SIG-M5 treated with dmso at 0.1 percent for 504 hours (cell line): ENCODE results near the gene THEMIS.

Source experiments
- DNase-seq: peaks from one replicate; lab custom pipeline; 2025; ENCODE audit not compliant: unreplicated experiment; lab: John Stamatoyannopoulos, UW

The THEMIS gene

GRCh38 chr6:127859956-127860355 lies 40.9 kb downstream of the THEMIS start:
- no peak for DNase-seq

- DNase-seq: no peak
These were observed 42.0 kb downstream of the THEMIS start for GRCh38 chr6:127858727-127859391.

- DNase-seq: no peak
These were observed 43.7 kb downstream of the THEMIS start for GRCh38 chr6:127857051-127857637.

GRCh38 chr6:127855542-127856159 lies 45.2 kb downstream of the THEMIS start:
- DNase-seq: no peak

- DNase-seq: no peak
These were observed 46.8 kb downstream of the THEMIS start for GRCh38 chr6:127854009-127854408.

GRCh38 chr6:127851197-127851596 lies 49.7 kb downstream of the THEMIS start:
- no peak for DNase-seq

- DNase-seq: no peak
These were observed 55.6 kb downstream of the THEMIS start for GRCh38 chr6:127845242-127845641.

- DNase-seq: no peak
These were observed 56.3 kb downstream of the THEMIS start for GRCh38 chr6:127844529-127844928.

GRCh38 chr6:127843582-127843981 lies 57.3 kb downstream of the THEMIS start:
- no peak for DNase-seq

GRCh38 chr6:127842562-127842961 lies 58.3 kb downstream of the THEMIS start:
- no peak for DNase-seq

- no peak for DNase-seq
These were observed 59.0 kb downstream of the THEMIS start for GRCh38 chr6:127841811-127842210.

GRCh38 chr6:127834136-127834535 lies 66.7 kb downstream of the THEMIS start:
- no peak for DNase-seq

- DNase-seq: no peak
These were observed 67.5 kb downstream of the THEMIS start for GRCh38 chr6:127833336-127833735.

GRCh38 chr6:127832381-127832780 lies 68.5 kb downstream of the THEMIS start:
- DNase-seq: no peak

- no peak for DNase-seq
These were observed 76.8 kb downstream of the THEMIS start for GRCh38 chr6:127824061-127824460.

- no peak for DNase-seq
These were observed 79.4 kb downstream of the THEMIS start for GRCh38 chr6:127821431-127821830.

- no peak for DNase-seq
These were observed 82.7 kb downstream of the THEMIS start for GRCh38 chr6:127818149-127818548.

GRCh38 chr6:127816643-127817042 lies 84.2 kb downstream of the THEMIS start:
- DNase-seq: no peak

GRCh38 chr6:127813699-127814027 lies 87.2 kb downstream of the THEMIS start:
- no peak for DNase-seq

- no peak for DNase-seq
These were observed 87.7 kb downstream of the THEMIS start for GRCh38 chr6:127812985-127813698.

- DNase-seq: no peak
These were observed 88.8 kb downstream of the THEMIS start for GRCh38 chr6:127811900-127812570.
